ENCODE data around the gene HECA.
"Not testable (repeated sequence)": the region's sequence is repeated elsewhere in the genome, so short reads cannot be mapped to it uniquely, and the experiment has no call there.

The HECA gene

DNA sequence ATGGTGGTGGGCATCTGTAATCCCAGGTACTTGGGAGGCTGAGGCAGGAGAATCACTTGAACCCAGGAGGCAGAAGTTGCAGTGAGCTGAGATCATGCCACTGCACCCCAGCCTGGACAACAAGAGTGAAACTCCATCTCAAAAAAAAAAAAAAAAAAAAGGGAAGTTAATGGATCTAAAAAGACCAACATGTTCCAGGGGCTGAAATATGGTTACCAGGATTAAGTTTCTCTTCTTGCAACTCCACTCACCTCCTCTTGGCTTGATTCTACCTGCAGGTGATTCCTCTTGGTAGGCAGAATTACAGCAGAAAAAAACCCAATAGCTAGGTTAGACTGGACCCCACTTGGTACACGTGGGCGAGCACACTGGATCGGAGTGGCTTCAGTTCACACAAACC lies 93.5 kb downstream of the HECA start:
- not testable (repeated sequence) for DNase-seq

All from effector CD4-positive, alpha-beta T cell (primary cell).